Measurements from ENCODE around the gene OSR1. TPM values are rescaled to one million over a fixed set of nuclear protein-coding genes. Genes with fewer than 3 reads are reported as not detected.

Gene OSR1
- total RNA-seq, result 3.9 and 5.3 TPM in 2 replicates

DNA sequence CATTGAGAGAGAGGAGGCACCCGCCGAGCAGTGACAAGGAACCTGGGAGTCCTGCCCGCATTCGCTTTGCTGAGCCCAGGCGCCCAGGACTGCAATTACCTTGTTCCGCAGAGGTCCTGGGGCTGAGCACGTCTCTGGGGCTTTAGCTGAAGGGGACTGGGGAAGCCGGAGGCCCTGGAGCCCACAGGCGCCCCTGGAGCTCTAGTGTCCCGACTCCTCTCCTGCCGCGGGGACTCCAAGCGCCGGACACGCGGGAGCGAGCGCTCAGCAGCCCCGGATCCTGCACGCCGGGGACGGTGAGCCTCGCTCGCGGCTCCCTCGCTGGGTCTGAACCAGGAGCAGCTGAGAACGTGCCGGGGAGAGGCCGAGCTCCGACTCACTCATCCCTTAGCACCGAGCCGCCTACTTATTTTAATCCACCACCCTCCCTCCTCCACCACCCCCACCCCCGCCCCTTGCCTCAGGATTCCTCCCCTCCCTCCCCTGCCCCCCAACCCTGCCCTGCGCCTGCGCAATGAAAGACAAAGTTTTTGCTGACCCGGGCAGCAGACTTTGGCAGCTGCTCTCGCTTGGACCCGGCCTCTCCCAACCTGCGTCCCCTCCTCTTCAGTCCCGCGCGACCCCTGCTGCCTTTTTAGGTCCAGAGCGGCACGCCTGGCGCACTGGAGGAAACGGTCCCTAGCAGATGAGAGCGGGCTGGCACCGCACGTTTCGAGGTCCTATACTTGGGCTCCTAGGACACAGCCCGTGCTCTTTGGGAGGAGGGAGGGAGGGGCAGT, at the start of gene OSR1:
TSS of gene OSR1 (minus strand) at position 382 of the 779 bp plus-strand sequence. CDS start 4,818 bp downstream, outside the sequence.

